Lower leg skin (tissue), 3 donors: Measurements from ENCODE around the gene GSN.

Source experiments
- POLR2A ChIP-seq, 2 donors: fragments of 450-650 bp; IDR thresholded peaks; one replicate each; pipeline ENCODE4 v1.6.1; 2016 to 2017; ENCODE audit warnings: antibody characterized with exemption in 2 of 2, mild to moderate bottlenecking in 1 of 2, moderate library complexity in 1 of 2
- TF ChIP-seq, protein P1 (sequence below), 3 donors: fragments of 450-650 bp; IDR thresholded peaks; one replicate each; pipeline ENCODE4 v1.5.1; 2016; ENCODE audit warnings: antibody characterized with exemption in 3 of 3, mild to moderate bottlenecking in 3 of 3, moderate library complexity in 2 of 3

DNA sequence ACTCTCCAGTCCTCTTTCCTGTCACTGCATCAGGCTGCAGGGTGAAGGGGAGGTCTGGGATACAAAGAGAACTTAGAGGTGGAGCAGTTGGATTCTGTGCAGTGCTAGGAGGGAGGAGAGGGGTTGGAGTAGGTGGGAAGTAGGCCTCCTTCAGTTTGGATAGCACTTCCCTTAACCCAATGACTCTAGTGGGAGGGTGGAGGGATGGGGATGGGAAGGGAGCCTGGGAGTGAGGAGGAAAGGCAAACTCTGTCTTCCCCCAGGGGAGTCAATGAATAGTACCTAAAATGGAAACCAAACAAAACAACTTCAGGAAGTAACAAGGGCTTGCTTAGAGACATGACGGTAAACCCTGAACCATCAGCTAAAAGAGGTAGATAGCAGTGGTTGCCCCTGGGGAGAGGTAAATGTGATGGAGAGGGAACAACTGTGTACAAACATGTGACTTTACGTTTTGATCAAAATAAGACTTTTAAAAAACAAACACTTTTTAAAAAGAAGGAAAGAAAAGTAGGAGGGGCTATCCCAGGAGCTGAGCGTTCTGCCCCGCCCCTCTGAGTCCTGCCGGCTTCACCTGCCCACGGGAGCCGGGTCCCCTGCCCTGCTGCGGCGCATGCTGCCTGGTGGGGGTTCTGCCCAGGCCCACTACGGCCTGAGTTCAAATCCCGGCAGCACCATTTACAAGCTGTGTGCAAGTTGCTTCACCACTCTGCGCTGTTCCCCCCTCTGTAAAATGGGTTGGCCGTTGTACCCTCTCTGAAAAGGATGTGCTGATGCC is 30.9 kb downstream of the GSN start:
- TF ChIP-seq POLR2A (IDR thresholded peaks at IDR 0.05), result no peak
- TF ChIP-seq, protein P1, sequence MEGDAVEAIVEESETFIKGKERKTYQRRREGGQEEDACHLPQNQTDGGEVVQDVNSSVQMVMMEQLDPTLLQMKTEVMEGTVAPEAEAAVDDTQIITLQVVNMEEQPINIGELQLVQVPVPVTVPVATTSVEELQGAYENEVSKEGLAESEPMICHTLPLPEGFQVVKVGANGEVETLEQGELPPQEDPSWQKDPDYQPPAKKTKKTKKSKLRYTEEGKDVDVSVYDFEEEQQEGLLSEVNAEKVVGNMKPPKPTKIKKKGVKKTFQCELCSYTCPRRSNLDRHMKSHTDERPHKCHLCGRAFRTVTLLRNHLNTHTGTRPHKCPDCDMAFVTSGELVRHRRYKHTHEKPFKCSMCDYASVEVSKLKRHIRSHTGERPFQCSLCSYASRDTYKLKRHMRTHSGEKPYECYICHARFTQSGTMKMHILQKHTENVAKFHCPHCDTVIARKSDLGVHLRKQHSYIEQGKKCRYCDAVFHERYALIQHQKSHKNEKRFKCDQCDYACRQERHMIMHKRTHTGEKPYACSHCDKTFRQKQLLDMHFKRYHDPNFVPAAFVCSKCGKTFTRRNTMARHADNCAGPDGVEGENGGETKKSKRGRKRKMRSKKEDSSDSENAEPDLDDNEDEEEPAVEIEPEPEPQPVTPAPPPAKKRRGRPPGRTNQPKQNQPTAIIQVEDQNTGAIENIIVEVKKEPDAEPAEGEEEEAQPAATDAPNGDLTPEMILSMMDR (IDR thresholded peaks at IDR 0.05), result no peak
